ENCODE results near the gene BTBD9.

DNA sequence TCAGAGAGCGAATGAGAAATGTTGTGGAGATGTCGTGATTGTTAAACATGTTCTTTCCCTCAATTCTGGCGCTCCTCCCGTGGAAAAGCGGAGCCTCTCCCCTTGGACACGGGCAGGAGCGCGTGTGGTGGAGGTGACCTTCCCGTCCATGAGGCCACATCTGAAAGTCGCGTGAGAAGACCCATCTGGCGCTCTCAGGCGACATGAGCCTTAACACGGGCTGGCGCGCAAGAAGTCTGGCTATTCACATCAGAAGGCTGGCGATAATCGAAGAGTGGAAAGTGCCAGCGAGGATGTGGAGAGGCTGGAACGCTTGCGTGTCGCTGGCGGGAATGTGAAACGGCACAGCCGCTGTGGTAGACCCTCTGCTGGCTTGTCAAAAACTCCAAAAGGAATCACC lies 478.9 kb downstream of the BTBD9 start:
- TF ChIP-seq, protein P1, sequence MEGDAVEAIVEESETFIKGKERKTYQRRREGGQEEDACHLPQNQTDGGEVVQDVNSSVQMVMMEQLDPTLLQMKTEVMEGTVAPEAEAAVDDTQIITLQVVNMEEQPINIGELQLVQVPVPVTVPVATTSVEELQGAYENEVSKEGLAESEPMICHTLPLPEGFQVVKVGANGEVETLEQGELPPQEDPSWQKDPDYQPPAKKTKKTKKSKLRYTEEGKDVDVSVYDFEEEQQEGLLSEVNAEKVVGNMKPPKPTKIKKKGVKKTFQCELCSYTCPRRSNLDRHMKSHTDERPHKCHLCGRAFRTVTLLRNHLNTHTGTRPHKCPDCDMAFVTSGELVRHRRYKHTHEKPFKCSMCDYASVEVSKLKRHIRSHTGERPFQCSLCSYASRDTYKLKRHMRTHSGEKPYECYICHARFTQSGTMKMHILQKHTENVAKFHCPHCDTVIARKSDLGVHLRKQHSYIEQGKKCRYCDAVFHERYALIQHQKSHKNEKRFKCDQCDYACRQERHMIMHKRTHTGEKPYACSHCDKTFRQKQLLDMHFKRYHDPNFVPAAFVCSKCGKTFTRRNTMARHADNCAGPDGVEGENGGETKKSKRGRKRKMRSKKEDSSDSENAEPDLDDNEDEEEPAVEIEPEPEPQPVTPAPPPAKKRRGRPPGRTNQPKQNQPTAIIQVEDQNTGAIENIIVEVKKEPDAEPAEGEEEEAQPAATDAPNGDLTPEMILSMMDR (optimal IDR thresholded peaks at IDR 0.05 in 1 of 3, IDR thresholded peaks at IDR 0.05 in 1 of 3, conservative IDR thresholded peaks at IDR 0.05 in 1 of 3; ENCODE audit: extremely low read depth in 1 of 3, insufficient read depth in 2 of 3, low read length in 3 of 3), result no peak
- no peak for TF ChIP-seq EZH2 (IDR thresholded peaks at IDR 0.05; ENCODE audit: low read length)
